Activated CD8-positive, alpha-beta T cell treated with anti-CD3 and anti-CD28 coated beads for 36 hours (primary cell): ENCODE measurements around the gene MYLK. TPM values are rescaled to one million over a fixed set of nuclear protein-coding genes. Genes with fewer than 3 reads are reported as not detected.

Experiments used
- ATAC-seq: fragments of 200-7000 bp; cut with Tn5 transposase; one replicate; pipeline ENCODE4 v1.10.0; 2021; ENCODE audit warnings: mild to moderate bottlenecking, moderate library complexity
- CTCF ChIA-PET: fragments of 350-600 bp; sonication (Branson Sonifier 250); formaldehyde crosslinking; loops from one replicate; lab custom pipeline; 2021; ENCODE audit warnings: antibody characterized with exemption; lab: Charles Lee
- POLR2A ChIA-PET: fragments of 350-600 bp; sonication (Branson Sonifier 250); formaldehyde crosslinking; loops from one replicate; lab custom pipeline; 2021; ENCODE audit warnings: antibody characterized with exemption; lab: Charles Lee
- DNase-seq: peaks from one replicate; pipeline ENCODE4 v3.0.0-alpha.2; 2020
- H3K27ac Mint-ChIP-seq: one replicate; pipeline ENCODE4 v1.8.0; 2021; ENCODE audit warnings: mild to moderate bottlenecking, mixed read lengths
- H3K27me3 Mint-ChIP-seq: one replicate; pipeline ENCODE4 v1.8.0; 2021; ENCODE audit warnings: mixed read lengths
- H3K36me3 Mint-ChIP-seq: one replicate; pipeline ENCODE4 v1.8.0; 2021; ENCODE audit warnings: low read depth, mixed read lengths
- H3K4me1 Mint-ChIP-seq: one replicate; pipeline ENCODE4 v1.8.0; 2021; ENCODE audit warnings: low read depth, mixed read lengths
- H3K4me3 Mint-ChIP-seq: one replicate; pipeline ENCODE4 v1.8.0; 2021; ENCODE audit warnings: mild to moderate bottlenecking, moderate library complexity, mixed read lengths
- H3K9me3 Mint-ChIP-seq: one replicate; pipeline ENCODE4 v1.8.0; 2021; ENCODE audit warnings: mixed read lengths
- intact Hi-C: fragments of 100-400 bp; cut with micrococcal nuclease; formaldehyde crosslinking; loops from one replicate; pipeline ENCODE4 v1.10.0; 2022
- total RNA-seq, 2 experiments: library from RNA; stranded (reverse); gene quantifications; one replicate each; pipeline ENCODE4 v1.2.3, GENCODE V29; 2021
- TF ChIP-seq, protein P1 (sequence below): fragments of 200-600 bp; IDR thresholded peaks from one replicate; pipeline ENCODE4 v1.8.0; 2022; ENCODE audit warnings: antibody characterized with exemption, mild to moderate bottlenecking

The MYLK gene
- total RNA-seq, 2 experiments from 2014 or later: 0.34 TPM; not detected in 1

DNA sequence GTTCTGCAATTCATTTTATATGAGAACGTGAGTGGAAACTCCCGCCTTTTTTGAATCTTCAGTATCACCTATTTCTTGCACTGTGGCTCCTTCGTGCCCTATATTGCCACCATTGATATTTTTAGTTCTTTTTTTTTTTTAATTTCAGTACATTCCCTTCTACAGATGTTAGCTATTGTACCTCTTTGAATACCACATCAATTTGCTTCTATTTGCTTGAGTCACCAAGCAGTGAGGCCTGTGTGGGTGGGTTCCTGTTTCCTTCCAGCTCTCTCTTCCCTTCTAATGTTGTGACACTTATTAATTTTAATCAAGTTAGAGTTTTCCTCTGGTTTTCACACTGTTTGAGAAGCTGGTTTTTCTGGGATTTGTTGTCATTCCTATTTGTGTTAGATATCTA, 308.0 kb downstream of the MYLK start:
- DNase-seq (peak; percentile 70), ATAC-seq (peak; percentile 82)
- Mint-ChIP-seq H3K36me3 (peaks cover 17% of the 10 kb centered on the region), H3K27me3 (no peaks in the 10 kb centered on the region), H3K27ac (peak overlapping the region; percentile 78), H3K9me3 (no peaks in the 10 kb centered on the region), H3K4me1 (peaks cover 37% of the 10 kb centered on the region), H3K4me3 (no peak overlapping the region)
- intact Hi-C loops: no loop called here
- TF ChIP-seq, protein P1, sequence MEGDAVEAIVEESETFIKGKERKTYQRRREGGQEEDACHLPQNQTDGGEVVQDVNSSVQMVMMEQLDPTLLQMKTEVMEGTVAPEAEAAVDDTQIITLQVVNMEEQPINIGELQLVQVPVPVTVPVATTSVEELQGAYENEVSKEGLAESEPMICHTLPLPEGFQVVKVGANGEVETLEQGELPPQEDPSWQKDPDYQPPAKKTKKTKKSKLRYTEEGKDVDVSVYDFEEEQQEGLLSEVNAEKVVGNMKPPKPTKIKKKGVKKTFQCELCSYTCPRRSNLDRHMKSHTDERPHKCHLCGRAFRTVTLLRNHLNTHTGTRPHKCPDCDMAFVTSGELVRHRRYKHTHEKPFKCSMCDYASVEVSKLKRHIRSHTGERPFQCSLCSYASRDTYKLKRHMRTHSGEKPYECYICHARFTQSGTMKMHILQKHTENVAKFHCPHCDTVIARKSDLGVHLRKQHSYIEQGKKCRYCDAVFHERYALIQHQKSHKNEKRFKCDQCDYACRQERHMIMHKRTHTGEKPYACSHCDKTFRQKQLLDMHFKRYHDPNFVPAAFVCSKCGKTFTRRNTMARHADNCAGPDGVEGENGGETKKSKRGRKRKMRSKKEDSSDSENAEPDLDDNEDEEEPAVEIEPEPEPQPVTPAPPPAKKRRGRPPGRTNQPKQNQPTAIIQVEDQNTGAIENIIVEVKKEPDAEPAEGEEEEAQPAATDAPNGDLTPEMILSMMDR: no peak
- ChIA-PET POLR2A (interaction anchor here (1.1 to 2.4 kb wide), 2 partner anchors 9 to 15 kb away, joined by 3 to 13 read pairs; partner anchors contain the start of gene HACD2), CTCF (interaction anchor here (0.8 to 3.8 kb wide), 5 partner anchors 10 to 148 kb away, joined by 3 to 37 read pairs (median 3); no protein-coding TSS in a partner anchor)

DNA sequence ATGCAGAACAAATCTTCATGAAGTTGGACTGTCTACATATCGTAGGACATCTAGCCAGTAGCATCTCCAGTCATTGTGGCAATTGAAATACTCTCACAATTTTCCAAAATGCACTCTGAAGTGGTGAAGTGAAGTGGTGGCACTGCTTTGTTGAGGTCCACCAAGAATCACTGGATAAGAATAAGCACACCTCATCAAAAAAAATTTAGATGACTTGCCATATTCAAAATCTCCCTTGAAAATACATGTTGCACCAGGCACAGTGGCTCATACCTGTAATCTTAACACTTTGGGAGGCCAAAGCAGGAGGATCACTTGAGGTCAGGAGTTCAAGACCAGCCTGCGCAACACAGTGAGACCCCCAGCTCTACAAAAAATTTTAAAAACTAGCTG, 312.2 kb downstream of the MYLK start:
- Mint-ChIP-seq H3K27me3 (no peaks in the 10 kb centered on the region), H3K27ac (no peak overlapping the region), H3K4me1 (peaks cover 36% of the 10 kb centered on the region), H3K9me3 (no peaks in the 10 kb centered on the region), H3K36me3 (peaks cover 5% of the 10 kb centered on the region), H3K4me3 (no peak overlapping the region)
- no peak for ATAC-seq
- no peak for DNase-seq
- POLR2A ChIA-PET: interaction anchor here (1.3 to 1.8 kb wide), 3 partner anchors 12 to 14 kb away, joined by 3 to 6 read pairs (median 4); no protein-coding TSS in a partner anchor
- intact Hi-C loops: no loop called here
- CTCF ChIA-PET: interaction anchor here (0.8 to 2.3 kb wide), 3 partner anchors 12 to 16 kb away, joined by 3 to 12 read pairs (median 4); partner anchors contain the start of gene HACD2
- TF ChIP-seq, protein P1: no peak

DNA sequence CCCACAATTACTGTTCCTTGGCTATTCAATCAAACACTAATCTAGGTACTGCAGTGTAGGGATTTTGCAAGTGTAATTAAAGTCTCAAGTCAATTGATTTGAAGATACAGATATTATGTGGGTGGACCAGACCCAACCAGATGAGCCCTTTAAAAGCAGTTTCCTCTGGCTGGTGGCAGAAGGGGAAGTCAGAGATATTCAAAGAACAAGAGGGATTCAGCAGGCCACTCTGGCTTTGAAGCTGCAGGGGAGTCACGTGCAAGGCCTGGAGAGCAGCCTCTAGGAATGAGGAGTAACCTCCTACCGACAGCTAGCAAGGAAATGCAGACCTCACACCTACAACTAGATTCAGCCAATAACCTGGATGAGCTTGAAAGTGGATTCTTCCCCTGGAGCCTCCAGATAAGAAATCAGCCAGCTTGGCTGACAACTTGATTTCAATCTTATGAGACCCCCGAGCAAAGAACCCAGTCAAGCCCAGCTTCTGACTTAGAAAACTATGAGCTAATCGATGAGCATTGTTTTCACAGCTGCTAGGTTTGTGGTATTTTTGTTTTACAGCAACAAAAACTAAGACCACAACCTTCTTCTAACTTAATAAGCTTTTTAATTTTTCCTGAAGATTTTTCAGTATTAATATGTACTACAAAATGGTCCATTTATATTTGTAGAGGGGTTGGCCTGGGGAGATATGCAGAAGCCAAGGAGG, 312.7 kb downstream of the MYLK start:
- no peaks in the 10 kb centered on the region for H3K27me3 Mint-ChIP-seq
- no peak for DNase-seq
- CTCF ChIA-PET: interaction anchor here (0.8 to 2.3 kb wide), 3 partner anchors 12 to 16 kb away, joined by 3 to 12 read pairs (median 4); partner anchors contain the start of gene HACD2
- no peaks in the 10 kb centered on the region for H3K9me3 Mint-ChIP-seq
- H3K4me1 Mint-ChIP-seq: peaks cover 31% of the 10 kb centered on the region
- intact Hi-C loops: no loop called here
- TF ChIP-seq, protein P1: no peak
- ATAC-seq: no peak
- POLR2A ChIA-PET: interaction anchor here (1.3 to 1.8 kb wide), 3 partner anchors 12 to 14 kb away, joined by 3 to 6 read pairs (median 4); no protein-coding TSS in a partner anchor
- H3K4me3 Mint-ChIP-seq: no peak overlapping the region
- H3K36me3 Mint-ChIP-seq: peaks cover 2% of the 10 kb centered on the region
- no peak overlapping the region for H3K27ac Mint-ChIP-seq

DNA sequence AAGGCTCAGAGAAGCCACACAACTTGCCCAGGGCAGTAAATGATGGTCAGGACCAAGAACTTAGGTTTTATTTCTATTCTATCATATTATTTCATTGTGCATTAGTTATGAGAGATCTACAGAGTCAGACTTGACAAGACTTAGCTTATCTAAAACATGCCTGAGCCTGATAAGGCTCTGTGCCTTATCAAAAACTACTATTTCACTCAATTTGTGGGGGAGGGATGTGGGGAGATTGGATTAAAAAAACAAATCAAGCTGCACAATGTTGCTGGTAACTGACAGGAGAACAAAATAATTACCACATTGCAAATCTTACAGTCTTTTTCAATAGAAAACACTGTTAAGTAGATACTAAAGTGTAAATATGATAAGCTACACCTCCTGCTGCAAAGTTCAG, 315.3 kb downstream of the MYLK start:
- Mint-ChIP-seq H3K27me3 (no peaks in the 10 kb centered on the region), H3K27ac (no peak overlapping the region), H3K4me1 (peaks cover 20% of the 10 kb centered on the region), H3K4me3 (no peak overlapping the region), H3K36me3 (peaks cover 3% of the 10 kb centered on the region), H3K9me3 (no peaks in the 10 kb centered on the region)
- intact Hi-C loops: no loop called here
- TF ChIP-seq, protein P1: no peak
- POLR2A ChIA-PET: no interaction called here
- ATAC-seq: no peak
- no peak for DNase-seq
- CTCF ChIA-PET: interaction anchor here (1.0 to 1.7 kb wide), 2 partner anchors 10 to 150 kb away, joined by 3 to 14 read pairs; no protein-coding TSS in a partner anchor

DNA sequence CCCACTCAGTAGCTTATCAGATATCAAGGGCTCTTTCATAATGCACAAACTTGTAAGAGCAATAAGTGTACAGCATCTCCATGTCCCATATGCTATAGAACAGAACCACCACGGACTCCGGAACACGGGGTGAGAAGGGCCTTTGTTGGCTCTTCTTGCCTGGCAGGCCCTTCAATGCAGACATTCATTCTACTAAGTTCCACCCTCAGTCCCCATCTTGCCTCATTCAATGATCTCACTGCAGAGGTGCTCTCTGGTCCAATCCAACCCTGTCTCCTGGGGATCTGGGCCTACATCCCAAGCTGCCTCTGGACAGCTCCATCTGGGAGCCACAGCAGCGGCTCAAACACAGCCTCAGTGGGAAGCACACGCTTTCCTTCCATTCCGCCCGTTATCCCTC, 316.1 kb downstream of the MYLK start:
- TF ChIP-seq, protein P1: no peak
- Mint-ChIP-seq H3K27ac (no peak overlapping the region), H3K4me3 (no peak overlapping the region), H3K9me3 (no peaks in the 10 kb centered on the region), H3K27me3 (no peaks in the 10 kb centered on the region), H3K36me3 (peaks cover 3% of the 10 kb centered on the region), H3K4me1 (peaks cover 20% of the 10 kb centered on the region)
- no peak for DNase-seq
- intact Hi-C loops: no loop called here
- POLR2A ChIA-PET: interaction anchor here (0.9 kb wide), 1 partner anchor 18 kb away, joined by 3 read pairs; no protein-coding TSS in a partner anchor
- CTCF ChIA-PET: interaction anchor here (1.7 kb wide), 1 partner anchor 9 kb away, joined by 14 read pairs; no protein-coding TSS in a partner anchor
- ATAC-seq: no peak
